HT-29 (cell line): ENCODE results near the gene VRK2. TPM values are rescaled to one million over a fixed set of nuclear protein-coding genes. Genes with fewer than 3 reads are reported as not detected.

Source experiments
- total RNA-seq: library from RNA; depleted of rRNA; stranded (reverse); fragments of >200 nt; shearing (Covaris generic); gene quantifications from 2 replicates; pipeline ENCODE4 v1.2.3, GENCODE V29; 2014; rRNA removed

The VRK2 gene
- total RNA-seq, 1 experiment from 2014 or later = 10.3 TPM

Other genes with a start within 250 kb of the VRK2 start
- gene FANCL, start 194.5 kb downstream of the VRK2 start, total RNA-seq = 29.0 and 33.3 TPM in 2 replicates